CD4-positive, alpha-beta T cell treated with Interleukin-10 for 1 hour (primary cell): ENCODE results near the gene THSD1.
"Not testable (repeated sequence)": the region's sequence is repeated elsewhere in the genome, so short reads cannot be mapped to it uniquely, and the experiment has no call there.

Experiments
- DNase-seq: peaks from one replicate; pipeline ENCODE4 v3.0.0-alpha.2; 2020

THSD1 gene

DNA sequence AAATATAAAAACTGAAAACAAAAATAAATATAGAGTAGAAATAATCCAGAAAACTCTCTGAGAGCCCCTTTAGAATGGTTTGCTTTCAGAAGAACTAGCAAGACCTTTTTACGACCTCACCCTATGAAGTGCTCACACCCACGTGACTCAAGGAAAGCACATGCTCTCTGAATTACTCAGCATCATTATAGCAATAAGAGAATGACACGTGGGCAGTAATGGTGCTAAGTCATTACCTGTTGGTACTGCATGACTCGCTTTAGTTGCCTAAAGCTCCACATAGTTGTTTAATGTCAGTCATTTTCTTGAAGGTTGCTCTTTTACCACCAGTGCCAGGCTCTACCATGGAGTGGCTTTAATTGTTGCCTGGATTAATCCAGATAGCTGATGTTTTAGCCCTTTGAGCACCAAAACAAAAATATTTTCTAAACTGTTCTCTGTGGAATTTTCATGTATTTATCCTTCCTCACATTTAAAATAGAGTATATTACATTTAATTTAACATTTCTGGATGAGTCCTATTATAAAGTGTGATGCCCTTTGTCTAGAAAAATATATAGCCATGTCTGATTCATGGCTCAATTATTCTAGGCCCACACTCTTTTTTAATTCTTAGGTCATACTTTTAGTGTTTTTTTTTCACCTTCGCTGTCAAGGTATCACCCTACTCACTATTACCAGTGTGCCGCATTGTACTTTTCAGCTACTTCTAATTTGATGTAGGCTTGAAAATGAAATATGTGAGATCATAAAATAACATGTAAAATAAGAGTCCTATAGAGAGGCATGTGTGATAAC, 56.8 kb downstream of the THSD1 start:
- DNase-seq, result no peak

DNA sequence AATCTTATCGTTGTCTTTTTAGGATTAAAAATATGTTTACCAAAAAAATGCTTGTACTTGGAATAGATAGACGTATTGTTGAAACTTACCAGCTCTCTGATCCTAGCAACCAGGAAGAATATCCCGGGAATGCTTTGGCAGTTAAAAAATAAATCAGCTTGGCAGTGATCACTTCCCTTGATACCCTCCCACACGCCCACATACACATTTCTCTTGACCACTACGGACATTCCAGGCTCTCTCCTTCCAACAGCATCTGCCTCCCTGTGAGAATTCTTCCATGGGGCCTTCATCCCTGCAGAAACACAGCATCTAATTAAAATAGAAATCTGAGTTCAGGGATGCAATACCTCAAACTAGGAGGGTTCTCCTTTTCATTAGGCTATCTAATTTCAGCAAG, 57.9 kb downstream of the THSD1 start:
- DNase-seq, result no peak

DNA sequence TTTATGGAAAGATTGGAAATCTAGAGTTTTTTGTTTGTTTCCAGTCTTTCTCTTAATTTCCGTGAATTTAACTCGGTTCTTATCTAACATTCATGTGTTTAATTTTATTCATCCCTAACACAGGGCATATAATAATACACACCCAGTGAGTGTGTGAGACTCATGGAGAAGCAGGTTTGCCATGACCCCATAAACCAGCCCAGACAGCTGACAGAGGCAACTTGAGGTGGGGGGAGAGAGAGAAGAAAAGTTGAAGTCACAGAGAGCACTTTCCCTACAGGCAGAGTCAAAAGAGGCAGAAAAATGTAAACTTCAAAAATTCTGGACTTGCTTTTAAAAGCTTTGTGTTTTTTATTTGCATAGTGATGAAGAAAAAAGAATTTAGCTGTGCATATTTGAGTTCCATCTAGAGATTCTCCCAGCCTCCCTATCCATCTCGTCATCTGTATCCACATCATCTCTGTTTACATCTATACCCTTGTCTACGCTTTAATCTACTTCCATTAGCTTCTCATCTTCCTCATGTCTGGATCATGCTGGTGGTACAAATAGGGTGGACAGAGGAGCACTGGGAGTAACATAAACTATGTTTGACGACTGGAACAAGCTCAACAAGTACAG, 60.2 kb downstream of the THSD1 start:
- no peak for DNase-seq

DNA sequence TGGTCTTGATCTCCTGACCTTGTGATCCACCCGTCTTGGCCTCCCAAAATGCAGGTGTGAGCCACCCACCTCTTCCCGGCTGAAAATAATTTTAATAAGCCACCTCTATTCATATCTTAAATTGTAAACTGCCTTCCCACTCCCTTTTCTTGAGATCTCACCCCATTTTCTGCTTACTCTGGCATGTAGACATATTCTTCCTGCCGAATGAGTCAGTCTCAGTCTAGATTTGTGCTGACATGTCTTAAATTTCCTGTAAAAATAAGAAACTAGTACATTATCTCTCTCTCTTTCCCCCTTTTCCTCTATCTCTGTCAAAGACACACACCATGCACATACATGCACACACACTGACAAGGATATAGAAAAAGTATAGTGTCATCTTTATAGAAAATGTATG, 60.9 kb downstream of the THSD1 start:
- no peak for DNase-seq

DNA sequence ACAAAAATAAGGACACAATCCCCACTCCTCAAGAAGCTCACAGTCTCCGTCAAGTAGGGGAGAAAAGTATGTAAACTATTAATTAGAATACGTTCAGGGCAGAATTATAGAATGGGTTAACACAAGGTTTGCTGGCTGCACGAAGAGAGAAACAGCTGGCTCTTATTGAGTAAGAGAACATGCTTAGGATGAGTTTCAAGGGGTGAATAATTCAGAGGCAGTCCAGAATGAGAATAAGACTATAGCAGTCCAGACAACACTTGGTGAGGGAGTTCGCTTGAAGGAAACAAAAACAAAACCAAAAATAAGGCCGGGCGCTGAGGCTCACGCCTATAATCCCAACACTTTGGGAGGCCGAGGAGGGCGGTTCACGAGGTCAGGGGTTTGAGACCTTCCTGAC, 61.9 kb downstream of the THSD1 start:
- no peak for DNase-seq

DNA sequence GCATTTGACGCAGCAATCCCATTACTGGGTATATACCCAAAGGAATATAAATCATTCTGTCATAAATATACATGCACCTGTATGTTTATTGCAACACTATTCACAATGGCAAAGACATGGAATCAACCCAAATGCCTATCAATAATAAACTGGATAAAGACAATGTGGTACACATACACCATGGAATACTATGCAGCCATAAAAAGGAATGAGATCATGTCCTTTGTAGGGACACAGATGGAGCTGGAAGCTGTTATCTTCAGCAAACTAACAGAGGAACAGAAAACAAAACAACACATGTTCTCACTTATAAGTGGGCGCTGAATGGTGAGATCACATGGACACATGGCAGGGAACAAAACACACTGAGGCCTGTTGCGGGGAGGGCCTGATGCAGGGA, 63.8 kb downstream of the THSD1 start:
- not testable (repeated sequence) for DNase-seq

DNA sequence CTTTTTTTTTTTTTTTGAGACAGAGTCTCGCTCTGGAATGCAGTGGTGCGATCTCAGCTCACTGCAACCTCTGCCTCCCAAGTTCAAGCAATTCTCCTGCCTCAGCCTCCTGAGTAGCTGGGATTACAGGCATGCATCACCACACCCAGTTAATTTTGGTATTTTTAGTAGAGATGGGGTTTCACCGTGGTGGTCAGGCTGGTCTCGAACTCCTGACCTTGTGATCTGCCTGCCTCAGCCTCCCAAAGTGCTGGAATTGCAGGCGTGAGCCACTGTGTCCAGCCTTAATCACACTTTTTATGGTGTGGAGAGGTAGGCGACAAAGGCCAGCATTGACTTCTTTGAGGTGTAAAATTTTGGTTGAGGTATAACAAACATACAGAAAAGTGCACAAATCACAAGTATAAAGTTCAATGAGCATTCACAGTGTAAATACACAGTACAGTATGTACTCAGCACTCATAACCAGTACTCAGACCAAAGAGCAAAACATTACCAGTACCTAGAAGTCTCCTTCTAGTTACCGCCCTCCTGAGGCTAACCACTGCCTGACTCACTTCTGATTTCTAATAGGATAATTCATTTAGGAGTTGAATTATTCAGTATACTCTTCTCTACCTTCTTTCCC, 68.0 kb downstream of the THSD1 start:
- not testable (repeated sequence) for DNase-seq

DNA sequence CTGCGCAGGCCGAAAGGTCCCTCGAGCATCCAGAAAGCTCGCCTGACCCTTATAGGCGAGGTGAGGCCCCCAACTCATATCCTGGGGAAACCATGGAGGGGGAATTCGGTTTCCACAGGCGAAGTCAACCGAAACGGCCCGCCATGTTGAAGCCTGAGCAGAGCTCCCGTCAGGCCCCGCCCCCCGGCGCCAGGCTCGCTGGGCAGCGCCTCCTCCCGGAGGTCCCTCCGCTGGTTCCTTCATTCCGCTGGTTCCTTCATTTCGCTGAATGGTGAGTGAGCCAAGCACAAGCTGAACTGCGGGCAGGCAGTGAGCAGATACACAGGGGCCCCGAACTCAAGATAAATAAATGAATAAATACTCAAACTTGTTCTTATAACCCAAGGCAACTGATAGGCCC, 71.9 kb downstream of the THSD1 start:
- not testable (repeated sequence) for DNase-seq

DNA sequence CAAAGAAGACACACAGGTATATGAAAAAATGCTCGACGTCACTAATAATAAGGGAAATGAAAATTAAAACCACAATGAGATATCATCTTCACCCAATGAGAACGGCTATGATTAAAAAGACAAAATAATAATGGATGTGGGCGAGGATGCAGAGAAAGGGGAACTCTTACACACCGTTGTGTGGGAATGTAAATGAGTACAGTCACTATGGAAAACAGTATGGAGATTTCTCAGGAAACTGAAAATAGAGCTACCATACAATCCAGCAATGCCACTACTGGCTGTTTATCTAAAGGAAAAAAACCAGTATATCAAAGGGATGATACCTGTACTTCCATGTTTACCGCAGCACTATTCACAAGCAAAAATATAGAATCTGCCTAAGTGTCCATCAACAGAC, 74.1 kb downstream of the THSD1 start:
- DNase-seq, result not testable (repeated sequence)
